ENCODE results near the gene CENPX. TPM values are rescaled to one million over a fixed set of nuclear protein-coding genes. Genes with fewer than 3 reads are reported as not detected.

The CENPX gene
- total RNA-seq, 1 donor from 2014 or later = 41.3 TPM

- H3K36me3 ChIP-seq = peaks cover 0 to 8% of the 10 kb centered on the region in 2 donors
- TF ChIP-seq, protein P1, sequence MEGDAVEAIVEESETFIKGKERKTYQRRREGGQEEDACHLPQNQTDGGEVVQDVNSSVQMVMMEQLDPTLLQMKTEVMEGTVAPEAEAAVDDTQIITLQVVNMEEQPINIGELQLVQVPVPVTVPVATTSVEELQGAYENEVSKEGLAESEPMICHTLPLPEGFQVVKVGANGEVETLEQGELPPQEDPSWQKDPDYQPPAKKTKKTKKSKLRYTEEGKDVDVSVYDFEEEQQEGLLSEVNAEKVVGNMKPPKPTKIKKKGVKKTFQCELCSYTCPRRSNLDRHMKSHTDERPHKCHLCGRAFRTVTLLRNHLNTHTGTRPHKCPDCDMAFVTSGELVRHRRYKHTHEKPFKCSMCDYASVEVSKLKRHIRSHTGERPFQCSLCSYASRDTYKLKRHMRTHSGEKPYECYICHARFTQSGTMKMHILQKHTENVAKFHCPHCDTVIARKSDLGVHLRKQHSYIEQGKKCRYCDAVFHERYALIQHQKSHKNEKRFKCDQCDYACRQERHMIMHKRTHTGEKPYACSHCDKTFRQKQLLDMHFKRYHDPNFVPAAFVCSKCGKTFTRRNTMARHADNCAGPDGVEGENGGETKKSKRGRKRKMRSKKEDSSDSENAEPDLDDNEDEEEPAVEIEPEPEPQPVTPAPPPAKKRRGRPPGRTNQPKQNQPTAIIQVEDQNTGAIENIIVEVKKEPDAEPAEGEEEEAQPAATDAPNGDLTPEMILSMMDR (IDR thresholded peaks at IDR 0.05) = peak in 1 of 3 experiments; percentile 18
- H3K4me1 ChIP-seq = peaks cover 4 to 11% of the 10 kb centered on the region in 2 donors
- H3K4me3 ChIP-seq = peak within 1 kb of the TSS; percentile 74 to 84
- intact Hi-C loops (cut with DNase I) = loop anchor here (1.0 kb wide), 3 partner anchors 26 to 50 kb away; partner anchors contain the start of genes LRRC45 and MAFG
- peak within 1 kb of the TSS; percentile 79 to 95 for H3K27ac ChIP-seq
- peak; percentile 54 to 93 for DNase-seq (ENCODE audit: low spot score in 2 of 2)
- no peaks in the 10 kb centered on the region for H3K27me3 ChIP-seq
- H3K9me3 ChIP-seq = peaks cover 0 to 7% of the 10 kb centered on the region in 2 donors
These were observed 45.4 kb downstream of the CENPX start, which contains the start of gene ASPSCR1 for GRCh38 chr17:81977211-81977808. TSS of gene ASPSCR1 (plus strand) at chr17:81977629. CDS start at chr17:81977647, 18 bp downstream.

GRCh38 chr17:81976332-81977210, 46.1 kb downstream of the CENPX start:
- Histone ChIP-seq H3K27ac (peak overlapping the region; percentile 79 to 95), H3K36me3 (peaks cover 0 to 8% of the 10 kb centered on the region in 2 donors), H3K4me1 (peaks cover 4 to 11% of the 10 kb centered on the region in 2 donors), H3K27me3 (no peaks in the 10 kb centered on the region), H3K9me3 (peaks cover 0 to 7% of the 10 kb centered on the region in 2 donors), H3K4me3 (peak overlapping the region; percentile 74 to 84)
- DNase-seq (ENCODE audit: low spot score in 2 of 2) = no peak
- intact Hi-C loops (cut with DNase I) = loop anchor here (1.0 kb wide), 3 partner anchors 27 to 49 kb away; partner anchors contain the start of genes LRRC45 and MAFG
- TF ChIP-seq, protein P1 (IDR thresholded peaks at IDR 0.05) = no peak

- H3K36me3 ChIP-seq = no peaks in the 10 kb centered on the region
- no peaks in the 10 kb centered on the region for H3K27me3 ChIP-seq
- DNase-seq (ENCODE audit: low spot score in 2 of 2) = no peak
- H3K27ac ChIP-seq = no peak overlapping the region
- H3K4me1 ChIP-seq = peaks cover 2 to 7% of the 10 kb centered on the region in 2 donors
- intact Hi-C loops (cut with DNase I) = no loop called here
- TF ChIP-seq, protein P1 (IDR thresholded peaks at IDR 0.05) = no peak
- H3K4me3 ChIP-seq = no peak overlapping the region
- peaks cover 0 to 7% of the 10 kb centered on the region in 2 donors for H3K9me3 ChIP-seq
These were observed 49.2 kb downstream of the CENPX start for GRCh38 chr17:81973432-81973831.

DNA sequence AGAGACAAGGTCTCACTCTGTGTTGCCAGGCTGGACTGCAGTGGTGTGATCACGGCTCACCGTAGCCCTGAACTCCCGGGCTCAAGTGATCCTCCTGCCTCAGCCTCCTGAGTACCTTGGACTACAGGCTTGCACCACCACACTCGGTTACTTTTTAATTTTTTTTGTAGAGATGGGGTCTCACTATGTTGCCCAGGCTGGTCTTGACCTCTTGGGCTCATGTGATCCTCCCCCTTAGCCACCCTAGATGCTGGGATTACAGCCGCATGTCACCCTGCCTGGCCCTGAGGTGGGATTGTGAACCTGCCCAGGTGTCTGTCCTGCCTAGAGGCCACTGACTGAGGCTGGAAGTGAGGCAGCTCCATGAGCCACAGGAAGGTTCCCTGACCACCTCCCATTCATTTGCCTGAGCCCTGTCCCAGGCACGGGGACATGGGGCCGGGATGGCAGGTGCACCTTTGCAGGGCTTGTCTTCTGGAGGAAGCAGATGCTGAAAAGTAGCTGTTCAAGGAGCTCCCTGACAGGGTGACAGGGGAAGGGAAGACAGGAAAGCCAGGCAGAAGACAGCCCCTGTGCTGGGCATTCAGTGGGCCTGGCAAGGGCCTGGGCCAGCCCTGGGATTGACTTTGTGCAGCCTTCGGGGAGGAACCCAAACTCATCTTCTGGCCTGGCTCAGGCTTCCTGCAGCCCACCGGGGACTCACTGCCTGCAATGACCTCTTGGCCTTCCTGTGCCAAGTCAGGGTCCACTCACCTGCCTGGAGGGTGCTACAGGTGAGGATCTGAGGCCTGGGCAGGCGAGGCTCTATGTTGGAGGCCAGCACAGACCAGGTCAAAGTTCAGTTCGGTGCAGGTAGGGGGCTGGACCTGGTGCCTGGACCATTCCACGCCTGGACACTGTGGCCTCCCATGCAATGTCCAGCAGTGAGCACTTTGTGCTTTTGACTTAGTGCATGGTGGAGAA, 53.5 kb downstream of the CENPX start:
- H3K4me1 ChIP-seq = peaks cover 6 to 8% of the 10 kb centered on the region in 2 donors
- intact Hi-C loops (cut with DNase I) = no loop called here
- no peak overlapping the region for H3K4me3 ChIP-seq
- no peak overlapping the region for H3K27ac ChIP-seq
- H3K9me3 ChIP-seq = peaks cover 0 to 7% of the 10 kb centered on the region in 2 donors
- no peak for DNase-seq (ENCODE audit: low spot score in 2 of 2)
- TF ChIP-seq, protein P1 (IDR thresholded peaks at IDR 0.05) = no peak
- no peaks in the 10 kb centered on the region for H3K36me3 ChIP-seq
- no peaks in the 10 kb centered on the region for H3K27me3 ChIP-seq

Other genes with a start within 250 kb of the CENPX start
- gene GCGR, start 218.7 kb downstream of the CENPX start, total RNA-seq = not detected
- 149 TPM for gene MCRIP1, start 189.6 kb downstream of the CENPX start, total RNA-seq
- gene PPP1R27, start 187.8 kb downstream of the CENPX start, total RNA-seq = not detected
- gene P4HB, start 162.3 kb downstream of the CENPX start, total RNA-seq = 670 TPM
- 314 TPM for gene ARHGDIA, start 151.5 kb downstream of the CENPX start, total RNA-seq
- 31.8 TPM for gene ALYREF, start 131.3 kb downstream of the CENPX start, total RNA-seq
- gene ANAPC11, start 131.2 kb downstream of the CENPX start, total RNA-seq = 108 TPM
- 1.5 TPM for gene NPB, start 120.6 kb downstream of the CENPX start, total RNA-seq
- gene PCYT2, start 111.5 kb downstream of the CENPX start, total RNA-seq = 81.1 TPM
- gene SIRT7, start 104.7 kb downstream of the CENPX start, total RNA-seq = 32.6 TPM
- gene MAFG, start 95.1 kb downstream of the CENPX start, total RNA-seq = 28.7 TPM
- 31.5 TPM for gene PYCR1, start 85.6 kb downstream of the CENPX start, total RNA-seq
- not detected for gene MYADML2, start 75.6 kb downstream of the CENPX start, total RNA-seq
- gene NOTUM, start 61.7 kb downstream of the CENPX start, total RNA-seq = not detected
- gene ASPSCR1, start 45.2 kb downstream of the CENPX start, total RNA-seq = 45.1 TPM
- gene LRRC45, start 427 bp upstream of the CENPX start, total RNA-seq = 2.0 TPM
- not detected for gene RAC3, start 8.8 kb upstream of the CENPX start, total RNA-seq
- gene DCXR, start 14.8 kb upstream of the CENPX start, total RNA-seq = 160 TPM
- 73.7 TPM for gene RFNG, start 28.9 kb upstream of the CENPX start, total RNA-seq
- 42.1 TPM for gene GPS1, start 29.0 kb upstream of the CENPX start, total RNA-seq
- gene DUS1L, start 42.9 kb upstream of the CENPX start, total RNA-seq = 111 TPM
- gene FASN, start 75.4 kb upstream of the CENPX start, total RNA-seq = 90.9 TPM
- 12.8 TPM for gene CCDC57, start 190.0 kb upstream of the CENPX start, total RNA-seq
- gene SLC16A3, start 206.2 kb upstream of the CENPX start, total RNA-seq = 253 TPM